H9 (cell line): ENCODE measurements around the gene AGMAT. TPM values are rescaled to one million over a fixed set of nuclear protein-coding genes. Genes with fewer than 3 reads are reported as not detected.

Experiments
- DNase-seq: peaks from one replicate; pipeline ENCODE4 v3.0.0-alpha.2; 2017
- H2AFZ ChIP-seq: one replicate; pipeline ENCODE4 v1.6.1; 2013; ENCODE audit warnings: mild to moderate bottlenecking, low read length, control low read depth, moderate library complexity
- H2AK5ac ChIP-seq: 2 replicates; pipeline ENCODE4 v1.6.1; 2013; ENCODE audit warnings: low read length, control low read depth, mixed read lengths; ENCODE audit not compliant: insufficient read length
- H2BK120ac ChIP-seq: one replicate; pipeline ENCODE4 v1.6.1; 2013; ENCODE audit warnings: low read depth, mild to moderate bottlenecking, low read length, control low read depth, inconsistent platforms; ENCODE audit not compliant: poor library complexity, severe bottlenecking
- H2BK12ac ChIP-seq: 2 replicates; pipeline ENCODE4 v1.6.1; 2013; ENCODE audit warnings: low read length, control low read depth, mixed read lengths, low read depth; ENCODE audit not compliant: insufficient read length
- H2BK15ac ChIP-seq: 2 replicates; pipeline ENCODE4 v1.6.1; 2013; ENCODE audit warnings: low read depth, low read length, control low read depth
- H2BK20ac ChIP-seq: one replicate; pipeline ENCODE4 v1.6.1; 2013; ENCODE audit warnings: low read depth, mild to moderate bottlenecking, low read length, control low read depth, inconsistent platforms; ENCODE audit not compliant: poor library complexity, severe bottlenecking
- H2BK5ac ChIP-seq: 2 replicates; pipeline ENCODE4 v1.6.1; 2013; ENCODE audit warnings: low read length, control low read depth, mixed read lengths; ENCODE audit not compliant: insufficient read length
- H3K14ac ChIP-seq: 2 replicates; pipeline ENCODE4 v1.6.1; 2013; ENCODE audit warnings: low read length, control low read depth; ENCODE audit not compliant: insufficient read depth
- H3K18ac ChIP-seq: 2 replicates; pipeline ENCODE4 v1.6.1; 2013; ENCODE audit warnings: low read depth, mild to moderate bottlenecking, mixed read lengths, low read length, control low read depth; ENCODE audit not compliant: insufficient read length
- H3K23ac ChIP-seq: 2 replicates; pipeline ENCODE4 v1.6.1; 2013; ENCODE audit warnings: low read length, control low read depth, mixed read lengths, low read depth; ENCODE audit not compliant: insufficient read length
- H3K23me2 ChIP-seq: 2 replicates; pipeline ENCODE4 v1.6.1; 2013; ENCODE audit warnings: low read depth, mild to moderate bottlenecking, mixed read lengths, low read length, control low read depth; ENCODE audit not compliant: insufficient read length, poor library complexity, severe bottlenecking
- H3K27ac ChIP-seq: 2 replicates; pipeline ENCODE4 v1.5.1; 2013; ENCODE audit warnings: low read length, control low read depth, mixed read lengths, low read depth; ENCODE audit not compliant: insufficient read length
- H3K27me3 ChIP-seq: 2 replicates; pipeline ENCODE4 v1.6.1; 2013; ENCODE audit warnings: low read length, control low read depth, inconsistent platforms; ENCODE audit not compliant: insufficient read depth
- H3K4ac ChIP-seq: 2 replicates; pipeline ENCODE4 v1.6.1; 2013; ENCODE audit warnings: low read depth, mild to moderate bottlenecking, control low read depth, inconsistent platforms, low read length, moderate library complexity
- H3K4me1 ChIP-seq: 2 replicates; pipeline ENCODE4 v1.6.1; 2013; ENCODE audit warnings: low read length, control low read depth, inconsistent platforms; ENCODE audit not compliant: insufficient read depth
- H3K4me2 ChIP-seq: 2 replicates; pipeline ENCODE4 v1.6.1; 2013; ENCODE audit warnings: low read length, control low read depth, mixed read lengths; ENCODE audit not compliant: insufficient read length, insufficient read depth
- H3K56ac ChIP-seq: 2 replicates; pipeline ENCODE4 v1.6.1; 2013; ENCODE audit warnings: low read depth, mild to moderate bottlenecking, mixed read lengths, low read length, control low read depth; ENCODE audit not compliant: insufficient read length
- H3K79me1 ChIP-seq: 2 replicates; pipeline ENCODE4 v1.6.1; 2013; ENCODE audit warnings: low read depth, mild to moderate bottlenecking, moderate library complexity, low read length, control low read depth, inconsistent platforms; ENCODE audit not compliant: insufficient read depth, poor library complexity, severe bottlenecking
- H3K79me2 ChIP-seq: 2 replicates; pipeline ENCODE4 v1.6.1; 2013; ENCODE audit warnings: low read length, control low read depth, inconsistent platforms; ENCODE audit not compliant: insufficient read depth
- H3K9ac ChIP-seq: 2 replicates; pipeline ENCODE4 v1.6.1; 2013; ENCODE audit warnings: low read length, control low read depth, mixed read lengths; ENCODE audit not compliant: insufficient read length; ENCODE audit errors: extremely low read depth
- H3K9me3 ChIP-seq: one replicate; pipeline ENCODE4 v1.6.1; 2013; ENCODE audit warnings: low read depth, low read length, inconsistent platforms; ENCODE audit not compliant: control insufficient read depth
- H3T11ph ChIP-seq: one replicate; pipeline ENCODE4 v1.6.1; 2013; ENCODE audit warnings: mild to moderate bottlenecking, low read length, control low read depth, inconsistent platforms
- H4K20me1 ChIP-seq: one replicate; pipeline ENCODE4 v1.6.1; 2013; ENCODE audit not compliant: control insufficient read depth, insufficient read length, insufficient read depth
- H4K5ac ChIP-seq: 2 replicates; pipeline ENCODE4 v1.6.1; 2013; ENCODE audit warnings: low read depth, mild to moderate bottlenecking, mixed read lengths, low read length, control low read depth; ENCODE audit not compliant: insufficient read length
- H4K8ac ChIP-seq: replicated peaks from 2 replicates; pipeline ENCODE4 v1.6.1; 2013; ENCODE audit warnings: low read length, control low read depth, mixed read lengths, low read depth; ENCODE audit not compliant: insufficient read length
- H4K91ac ChIP-seq: 2 replicates; pipeline ENCODE4 v1.6.1; 2013; ENCODE audit warnings: low read depth, mild to moderate bottlenecking, moderate library complexity, mixed read lengths, low read length, control low read depth; ENCODE audit not compliant: insufficient read length
- H3K27ac Mint-ChIP-seq, 3 experiments: 2 replicates in 2 of 3; 3 replicates in 1 of 3; pipeline ENCODE4 v1.8.0; 2020 to 2021; ENCODE audit warnings: mixed read lengths in 3 of 3, mild to moderate bottlenecking in 1 of 3, moderate library complexity in 1 of 3
- H3K27me3 Mint-ChIP-seq: 2 replicates; pipeline ENCODE4 v1.8.0; 2021; ENCODE audit warnings: low read depth, mild to moderate bottlenecking, moderate library complexity, mixed read lengths
- H3K36me3 Mint-ChIP-seq, 3 experiments: 2 replicates in 2 of 3; 3 replicates in 1 of 3; pipeline ENCODE4 v1.8.0; 2020 to 2021; ENCODE audit warnings: low read depth in 3 of 3, mixed read lengths in 3 of 3; ENCODE audit not compliant: insufficient read depth in 1 of 3
- H3K4me1 Mint-ChIP-seq, 2 experiments: 2 replicates each; pipeline ENCODE4 v1.8.0; 2020; ENCODE audit warnings: mixed read lengths in 2 of 2
- H3K4me3 Mint-ChIP-seq, 2 experiments: 2 replicates in 1 of 2; 3 replicates in 1 of 2; pipeline ENCODE4 v1.8.0; 2020 to 2021; ENCODE audit warnings: mild to moderate bottlenecking in 2 of 2, mixed read lengths in 2 of 2, moderate library complexity in 1 of 2
- H3K9me3 Mint-ChIP-seq, 2 experiments: 2 replicates in 1 of 2; 3 replicates in 1 of 2; pipeline ENCODE4 v1.8.0; 2020; ENCODE audit warnings: mild to moderate bottlenecking in 2 of 2, mixed read lengths in 2 of 2, moderate library complexity in 1 of 2
- WGBS: extraction: QIAGEN DNeasy Blood & Tissue Kit; methylation state at CpG from one replicate; pipeline ENCODE4 v1.1.7; 2013; ENCODE audit warnings: missing lambda C conversion rate, low lambda C conversion rate, mixed read lengths; ENCODE audit not compliant: insufficient read length; ENCODE audit errors: extremely low coverage; 5-methylcytosine and 5-hydroxymethylcytosine counted together
- total RNA-seq: library from RNA; stranded (reverse); gene quantifications from 2 replicates; pipeline ENCODE4 v1.2.1, GENCODE V29; 2021
- TF ChIP-seq, protein P1 (sequence below): fragments of 200-600 bp; sonication (generic); conservative IDR thresholded peaks from 3 replicates; pipeline ENCODE4 v1.8.0; 2021; ENCODE audit warnings: antibody characterized with exemption, mild to moderate bottlenecking

AGMAT gene
- total RNA-seq, 1 experiment from 2014 or later, result 4.0 TPM

DNA sequence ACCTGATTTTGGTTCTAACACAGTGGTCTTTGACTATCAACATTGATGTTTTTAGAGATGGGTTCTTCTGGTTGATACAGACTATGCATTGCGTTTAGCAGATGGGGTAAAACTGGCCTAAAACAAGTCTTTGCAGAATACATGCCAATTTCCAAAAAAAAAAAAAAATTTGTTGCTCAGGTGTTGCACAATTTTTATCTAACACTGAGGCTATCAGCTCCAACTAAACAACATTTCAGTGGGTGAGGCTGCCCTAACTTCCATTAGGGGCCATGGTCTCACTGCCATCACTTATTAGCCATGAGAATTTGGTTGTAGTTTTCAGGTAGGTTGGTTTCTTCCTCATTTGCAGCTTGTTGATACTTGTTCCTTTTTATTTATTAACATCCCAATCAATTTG is 14.0 kb downstream of the AGMAT start:
- no peak overlapping the region for H2BK20ac ChIP-seq
- H2BK120ac ChIP-seq, result no peak overlapping the region
- H2AFZ ChIP-seq, result no peak overlapping the region
- no peak overlapping the region for H2BK15ac ChIP-seq
- H3K4ac ChIP-seq, result no peak overlapping the region
- no peaks in the 10 kb centered on the region for H3K79me1 ChIP-seq
- H3K4me3 Mint-ChIP-seq, result no peak overlapping the region
- no peak overlapping the region for H4K91ac ChIP-seq
- no peaks in the 10 kb centered on the region for H3K27me3 ChIP-seq
- no peak overlapping the region for H3K56ac ChIP-seq
- no peak overlapping the region for H3T11ph ChIP-seq
- H2BK5ac ChIP-seq, result no peak overlapping the region
- no peak overlapping the region for H3K14ac ChIP-seq
- no peak overlapping the region for H3K27ac ChIP-seq
- H3K9me3 Mint-ChIP-seq, result no peaks in the 10 kb centered on the region
- H2AK5ac ChIP-seq, result no peak overlapping the region
- H3K36me3 Mint-ChIP-seq, result peaks cover 7 to 51% (median 43%) of the 10 kb centered on the region in 3 experiments; a peak in 5 of 7 replicates
- H3K79me2 ChIP-seq, result 0 out of 2 replicates have a peak, but pooled peaks cover 2% of the 10 kb centered on the region
- peaks cover 3 to 5% of the 10 kb centered on the region in 2 experiments for H3K4me1 Mint-ChIP-seq
- no peak overlapping the region for H3K23ac ChIP-seq
- H3K4me1 ChIP-seq, result no peaks in the 10 kb centered on the region
- H3K9ac ChIP-seq, result no peak overlapping the region
- no peak overlapping the region for H3K4me2 ChIP-seq
- WGBS, result no CpG with 5 or more reads among the region's 1 CpG
- H3K23me2 ChIP-seq, result no peaks in the 10 kb centered on the region
- H4K20me1 ChIP-seq, result no peaks in the 10 kb centered on the region
- no peak overlapping the region for H4K5ac ChIP-seq
- H3K27me3 Mint-ChIP-seq, result no peaks in the 10 kb centered on the region
- H3K27ac Mint-ChIP-seq, result no peak overlapping the region
- no peak overlapping the region for H3K18ac ChIP-seq
- no peaks in the 10 kb centered on the region for H3K9me3 ChIP-seq
- no peak for DNase-seq
- H2BK12ac ChIP-seq, result no peak overlapping the region
- TF ChIP-seq, protein P1, sequence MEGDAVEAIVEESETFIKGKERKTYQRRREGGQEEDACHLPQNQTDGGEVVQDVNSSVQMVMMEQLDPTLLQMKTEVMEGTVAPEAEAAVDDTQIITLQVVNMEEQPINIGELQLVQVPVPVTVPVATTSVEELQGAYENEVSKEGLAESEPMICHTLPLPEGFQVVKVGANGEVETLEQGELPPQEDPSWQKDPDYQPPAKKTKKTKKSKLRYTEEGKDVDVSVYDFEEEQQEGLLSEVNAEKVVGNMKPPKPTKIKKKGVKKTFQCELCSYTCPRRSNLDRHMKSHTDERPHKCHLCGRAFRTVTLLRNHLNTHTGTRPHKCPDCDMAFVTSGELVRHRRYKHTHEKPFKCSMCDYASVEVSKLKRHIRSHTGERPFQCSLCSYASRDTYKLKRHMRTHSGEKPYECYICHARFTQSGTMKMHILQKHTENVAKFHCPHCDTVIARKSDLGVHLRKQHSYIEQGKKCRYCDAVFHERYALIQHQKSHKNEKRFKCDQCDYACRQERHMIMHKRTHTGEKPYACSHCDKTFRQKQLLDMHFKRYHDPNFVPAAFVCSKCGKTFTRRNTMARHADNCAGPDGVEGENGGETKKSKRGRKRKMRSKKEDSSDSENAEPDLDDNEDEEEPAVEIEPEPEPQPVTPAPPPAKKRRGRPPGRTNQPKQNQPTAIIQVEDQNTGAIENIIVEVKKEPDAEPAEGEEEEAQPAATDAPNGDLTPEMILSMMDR, result no peak
- no peak overlapping the region for H4K8ac ChIP-seq
